GM19099 (cell line): Measurements from ENCODE around the gene DSC3.

Source experiments
- POLR2A ChIP-seq: IDR thresholded peaks from 3 replicates; pipeline ENCODE4 v1.6.1; 2011; ENCODE audit warnings: low read depth; ENCODE audit not compliant: insufficient read length; ENCODE audit errors: extremely low read depth

Gene DSC3

GRCh38 chr18:31045599-31045998 lies 3.1 kb upstream of the DSC3 start:
- TF ChIP-seq POLR2A, result no peak

- no peak for TF ChIP-seq POLR2A
These were observed 2.4 kb upstream of the DSC3 start for GRCh38 chr18:31044926-31045325.

- no peak for TF ChIP-seq POLR2A
These were observed 1.2 kb upstream of the DSC3 start for GRCh38 chr18:31043709-31044108.

- TF ChIP-seq POLR2A, result no peak
These were observed 497 bp downstream of the DSC3 start for GRCh38 chr18:31042084-31042405.

GRCh38 chr18:31041271-31042083 lies 1.1 kb downstream of the DSC3 start:
- no peak for TF ChIP-seq POLR2A

GRCh38 chr18:31040686-31041270 lies 1.8 kb downstream of the DSC3 start:
- TF ChIP-seq POLR2A, result no peak

- TF ChIP-seq POLR2A, result no peak
These were observed 3.1 kb downstream of the DSC3 start for GRCh38 chr18:31039426-31039825.

- no peak for TF ChIP-seq POLR2A
These were observed 8.0 kb downstream of the DSC3 start for GRCh38 chr18:31034541-31034940.

- TF ChIP-seq POLR2A, result no peak
These were observed 11.8 kb downstream of the DSC3 start for GRCh38 chr18:31030574-31031278.

GRCh38 chr18:31015715-31016434 lies 26.7 kb downstream of the DSC3 start:
- TF ChIP-seq POLR2A, result no peak

GRCh38 chr18:31010601-31011000 lies 31.9 kb downstream of the DSC3 start:
- no peak for TF ChIP-seq POLR2A

GRCh38 chr18:30999887-31000628 lies 42.5 kb downstream of the DSC3 start:
- TF ChIP-seq POLR2A, result no peak

GRCh38 chr18:30999186-30999585 lies 43.4 kb downstream of the DSC3 start:
- TF ChIP-seq POLR2A, result no peak

- TF ChIP-seq POLR2A, result no peak
These were observed 45.3 kb downstream of the DSC3 start for GRCh38 chr18:30997223-30997622.

- no peak for TF ChIP-seq POLR2A
These were observed 50.3 kb downstream of the DSC3 start for GRCh38 chr18:30992231-30992630.

GRCh38 chr18:30991397-30991796 lies 51.1 kb downstream of the DSC3 start:
- TF ChIP-seq POLR2A, result no peak

GRCh38 chr18:30989141-30989540 lies 53.4 kb downstream of the DSC3 start:
- TF ChIP-seq POLR2A, result no peak
